Esophagus muscularis mucosa (tissue), 4 donors: ENCODE results near the gene ADAT2. TPM values are rescaled to one million over a fixed set of nuclear protein-coding genes. Genes with fewer than 3 reads are reported as not detected.

Experiments
- DNase-seq: peaks from one replicate; pipeline ENCODE4 v3.0.0-alpha.2; 2017; ENCODE audit errors: extremely low spot score
- H3K27ac ChIP-seq, 4 donors: fragments of 200-600 bp; sonication (generic); replicated peaks in 1 of 4; 1 replicate in 3 of 4; 2 replicates in 1 of 4; pipeline ENCODE4 v1.5.1; 2016 to 2019; ENCODE audit warnings: mild to moderate bottlenecking in 1 of 4
- H3K27me3 ChIP-seq, 4 donors: fragments of 200-600 bp; sonication (generic); one replicate each; pipeline versions ENCODE4 v1.5.1 to v1.6.0; 2016 to 2019
- H3K36me3 ChIP-seq, 4 donors: fragments of 200-600 bp; sonication (generic); one replicate each; pipeline ENCODE4 v1.5.1; 2016 to 2019
- H3K4me1 ChIP-seq, 4 donors: fragments of 200-600 bp; sonication (generic); one replicate each; pipeline ENCODE4 v1.5.1; 2016 to 2019
- H3K4me3 ChIP-seq, 4 donors: fragments of 200-600 bp; sonication (generic); 1 replicate in 2 of 4; 2 replicates in 2 of 4; pipeline ENCODE4 v1.5.1; 2016 to 2019; ENCODE audit warnings: mild to moderate bottlenecking in 4 of 4, moderate library complexity in 1 of 4
- H3K9me3 ChIP-seq, 4 donors: fragments of 200-600 bp; sonication (generic); 1 replicate in 3 of 4; 2 replicates in 1 of 4; pipeline ENCODE4 v1.5.1; 2016 to 2019
- EP300 ChIP-seq: sonication (generic); formaldehyde crosslinking; IDR thresholded peaks from one replicate; pipeline ENCODE4 v1.6.1; 2017; ENCODE audit warnings: antibody characterized with exemption
- POLR2A ChIP-seq: fragments of 450-650 bp; IDR thresholded peaks from one replicate; pipeline ENCODE4 v1.6.1; 2017; ENCODE audit warnings: antibody characterized with exemption, moderate library complexity, mild to moderate bottlenecking, low read depth
- POLR2AphosphoS5 ChIP-seq, 2 donors: sonication (generic); formaldehyde crosslinking; IDR thresholded peaks; one replicate each; pipeline ENCODE4 v1.6.1; 2017; ENCODE audit warnings: antibody characterized with exemption in 2 of 2
- WGBS: methylation state at CpG from one replicate; pipeline ENCODE4 v1.1.5; 2018; 5-methylcytosine and 5-hydroxymethylcytosine counted together
- intact Hi-C: fragments of 100-400 bp; cut with DNase I; formaldehyde crosslinking; loops from one replicate; pipeline ENCODE4 v1.15.1; 2023
- total RNA-seq, 4 donors: library from RNA; depleted of rRNA; stranded (reverse); fragments of >200 nt; gene quantifications; one replicate each; pipeline versions ENCODE4 v1.1.0 to v1.2.1, GENCODE V29; 2016
- TF ChIP-seq, protein P1 (sequence below), 3 experiments: fragments of 200-600 bp in 2 of 3; fragments of 450-650 bp in 1 of 3; sonication (generic) in 2 of 3; IDR thresholded peaks; one replicate each; pipeline ENCODE4 v1.5.1; 2017 to 2019; ENCODE audit warnings: antibody characterized with exemption in 3 of 3, mild to moderate bottlenecking in 2 of 3, moderate library complexity in 1 of 3

The ADAT2 gene
- total RNA-seq, 4 donors from 2014 or later, result 2.4 to 4.0 (median 3.2) TPM

DNA sequence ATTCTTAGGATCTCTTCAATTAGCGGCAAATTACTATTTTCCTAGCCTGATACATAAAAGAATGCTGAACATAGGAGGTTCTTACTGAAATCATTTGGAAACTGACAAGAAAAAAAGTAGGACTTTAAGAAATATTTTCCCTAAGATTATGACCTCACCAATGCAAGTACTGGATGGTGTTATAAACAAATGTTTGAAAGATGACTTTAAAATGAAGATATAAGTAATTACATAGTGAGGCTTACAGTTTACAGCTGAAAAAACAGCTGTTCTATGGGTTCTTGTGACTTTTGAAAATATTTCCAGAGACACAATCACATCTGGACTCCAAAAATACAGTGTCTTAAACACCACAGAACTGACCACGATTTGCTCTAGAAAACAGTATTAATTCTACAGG lies 64.9 kb downstream of the ADAT2 start:
- DNase-seq, result no peak
- intact Hi-C loops, result no loop called here
- no peak overlapping the region for H3K27ac ChIP-seq
- H3K27me3 ChIP-seq, result no peaks in the 10 kb centered on the region
- H3K9me3 ChIP-seq, result peaks cover 0 to 6% (median 0%) of the 10 kb centered on the region in 4 donors
- no peaks in the 10 kb centered on the region for H3K4me1 ChIP-seq
- H3K4me3 ChIP-seq, result no peak overlapping the region
- no peaks in the 10 kb centered on the region for H3K36me3 ChIP-seq
- TF ChIP-seq POLR2A, result no peak
- TF ChIP-seq, protein P1, sequence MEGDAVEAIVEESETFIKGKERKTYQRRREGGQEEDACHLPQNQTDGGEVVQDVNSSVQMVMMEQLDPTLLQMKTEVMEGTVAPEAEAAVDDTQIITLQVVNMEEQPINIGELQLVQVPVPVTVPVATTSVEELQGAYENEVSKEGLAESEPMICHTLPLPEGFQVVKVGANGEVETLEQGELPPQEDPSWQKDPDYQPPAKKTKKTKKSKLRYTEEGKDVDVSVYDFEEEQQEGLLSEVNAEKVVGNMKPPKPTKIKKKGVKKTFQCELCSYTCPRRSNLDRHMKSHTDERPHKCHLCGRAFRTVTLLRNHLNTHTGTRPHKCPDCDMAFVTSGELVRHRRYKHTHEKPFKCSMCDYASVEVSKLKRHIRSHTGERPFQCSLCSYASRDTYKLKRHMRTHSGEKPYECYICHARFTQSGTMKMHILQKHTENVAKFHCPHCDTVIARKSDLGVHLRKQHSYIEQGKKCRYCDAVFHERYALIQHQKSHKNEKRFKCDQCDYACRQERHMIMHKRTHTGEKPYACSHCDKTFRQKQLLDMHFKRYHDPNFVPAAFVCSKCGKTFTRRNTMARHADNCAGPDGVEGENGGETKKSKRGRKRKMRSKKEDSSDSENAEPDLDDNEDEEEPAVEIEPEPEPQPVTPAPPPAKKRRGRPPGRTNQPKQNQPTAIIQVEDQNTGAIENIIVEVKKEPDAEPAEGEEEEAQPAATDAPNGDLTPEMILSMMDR (IDR thresholded peaks at IDR 0.05), result no peak
- no peak for TF ChIP-seq POLR2AphosphoS5 (IDR thresholded peaks at IDR 0.05)
- no peak for TF ChIP-seq EP300
- 74% methylated on average over 2 of the region's 2 CpGs for WGBS

DNA sequence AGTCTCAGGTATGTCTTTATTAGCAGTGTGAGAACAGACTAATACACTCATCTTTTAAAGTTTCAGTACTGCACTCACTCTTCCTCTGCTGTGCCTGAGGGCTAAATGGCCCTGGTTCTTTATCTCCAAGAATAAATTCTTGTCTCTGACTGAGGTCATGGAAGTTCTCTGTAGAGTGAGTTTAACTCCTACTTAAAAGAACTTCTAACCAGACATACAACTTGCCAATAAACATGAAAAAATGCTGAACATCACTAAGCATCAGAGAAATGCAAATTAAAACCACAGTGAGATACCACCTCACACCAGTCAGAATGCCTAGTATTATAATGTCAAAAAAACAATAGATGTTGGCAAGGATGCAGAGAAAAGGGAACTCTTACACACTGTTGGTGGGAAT lies 73.6 kb downstream of the ADAT2 start:
- no peak for DNase-seq
- intact Hi-C loops, result no loop called here

DNA sequence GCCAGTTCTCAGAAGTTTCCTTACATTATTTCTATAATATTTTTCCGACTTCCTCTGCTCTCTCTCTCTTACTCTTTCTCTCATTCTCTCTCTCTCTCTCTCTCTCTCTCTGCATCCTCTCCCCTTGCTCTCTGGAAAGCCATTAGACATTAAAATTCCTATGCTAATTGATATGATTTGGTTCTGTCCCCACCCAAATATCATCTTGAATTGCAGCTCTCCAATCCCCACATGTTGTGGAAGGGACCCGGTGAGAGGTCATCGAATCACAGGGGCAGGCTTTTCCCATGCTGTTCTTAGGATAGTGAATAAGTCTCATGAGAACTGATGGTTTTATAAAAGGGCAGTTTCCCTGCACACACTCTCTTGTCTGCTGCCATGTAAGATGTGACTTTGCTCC lies 74.1 kb downstream of the ADAT2 start:
- intact Hi-C loops, result no loop called here
- Histone ChIP-seq H3K4me3 (no peak overlapping the region), H3K4me1 (no peaks in the 10 kb centered on the region), H3K27me3 (no peaks in the 10 kb centered on the region), H3K36me3 (no peaks in the 10 kb centered on the region), H3K27ac (no peak overlapping the region), H3K9me3 (no peaks in the 10 kb centered on the region)
- TF ChIP-seq POLR2AphosphoS5 (IDR thresholded peaks at IDR 0.05), result no peak
- TF ChIP-seq, protein P1 (IDR thresholded peaks at IDR 0.05), result no peak
- no peak for TF ChIP-seq EP300
- TF ChIP-seq POLR2A, result no peak
- no peak for DNase-seq
- WGBS, result 94% methylated on average over 3 of the region's 3 CpGs

More for the DNA sequence above, 73.6 kb downstream of the ADAT2 start:
- no peak for TF ChIP-seq EP300
- TF ChIP-seq POLR2AphosphoS5 (IDR thresholded peaks at IDR 0.05), result no peak
- TF ChIP-seq, protein P1 (IDR thresholded peaks at IDR 0.05), result no peak
- TF ChIP-seq POLR2A, result no peak
- no peak overlapping the region for H3K4me3 ChIP-seq
- H3K4me1 ChIP-seq, result no peaks in the 10 kb centered on the region
- no peaks in the 10 kb centered on the region for H3K36me3 ChIP-seq
- no peaks in the 10 kb centered on the region for H3K27me3 ChIP-seq
- no peak overlapping the region for H3K27ac ChIP-seq
- no peaks in the 10 kb centered on the region for H3K9me3 ChIP-seq

DNA sequence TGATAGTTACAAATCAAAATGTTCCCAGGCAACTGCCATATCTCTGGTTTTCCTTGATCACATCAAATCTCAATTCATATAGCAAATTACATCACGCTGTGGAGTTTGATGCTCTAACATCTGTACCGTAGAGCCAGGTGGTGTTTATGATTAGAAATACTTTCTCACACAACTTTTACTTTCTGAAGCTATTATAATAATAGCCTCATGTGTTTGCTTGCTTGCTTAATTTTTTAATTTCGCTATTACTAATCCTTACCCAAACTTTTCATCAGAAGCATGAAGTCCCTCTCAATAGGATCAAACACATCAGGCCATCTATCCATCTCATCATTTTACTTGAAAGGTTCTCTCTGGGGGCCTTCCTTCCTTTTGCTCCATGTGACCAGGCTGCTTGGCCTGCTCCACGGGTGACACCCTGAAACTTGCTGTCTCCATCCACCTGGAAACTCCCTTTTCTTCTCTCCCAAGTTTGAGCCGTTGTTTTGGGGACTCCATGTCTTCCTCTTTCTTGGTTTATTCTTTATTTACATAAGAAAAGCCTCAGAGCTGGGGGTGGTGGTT lies 75.4 kb downstream of the ADAT2 start:
- H3K27me3 ChIP-seq, result no peaks in the 10 kb centered on the region
- no peak overlapping the region for H3K27ac ChIP-seq
- TF ChIP-seq POLR2AphosphoS5 (IDR thresholded peaks at IDR 0.05) (no peak), EP300 (no peak), POLR2A (no peak)
- TF ChIP-seq, protein P1 (IDR thresholded peaks at IDR 0.05), result no peak
- no peak for DNase-seq
- H3K4me3 ChIP-seq, result no peak overlapping the region
- intact Hi-C loops, result no loop called here
- H3K9me3 ChIP-seq, result no peaks in the 10 kb centered on the region
- no peaks in the 10 kb centered on the region for H3K36me3 ChIP-seq
- no peaks in the 10 kb centered on the region for H3K4me1 ChIP-seq
- 79% methylated on average over 5 of the region's 5 CpGs for WGBS

DNA sequence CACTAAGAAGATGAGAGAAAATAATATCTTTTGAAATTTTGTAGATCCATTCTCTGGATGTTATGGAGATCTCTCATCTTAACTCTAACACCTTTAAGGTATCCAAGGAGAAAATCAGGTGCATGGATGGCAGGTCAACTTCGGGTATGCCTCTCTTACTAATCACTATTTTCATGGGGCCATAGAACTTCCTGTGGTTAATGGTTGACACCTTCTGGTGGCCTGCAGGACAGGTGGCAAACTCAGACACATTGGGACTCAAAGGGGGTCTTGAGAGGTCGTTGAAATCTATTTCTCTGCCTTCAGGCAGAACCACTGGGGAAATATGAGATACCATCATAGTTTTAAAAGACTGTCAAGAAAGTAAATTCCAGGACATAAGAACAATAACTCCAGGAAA lies 76.5 kb downstream of the ADAT2 start:
- Histone ChIP-seq H3K36me3 (no peaks in the 10 kb centered on the region), H3K9me3 (no peaks in the 10 kb centered on the region), H3K27me3 (no peaks in the 10 kb centered on the region), H3K4me1 (no peaks in the 10 kb centered on the region), H3K27ac (no peak overlapping the region), H3K4me3 (no peak overlapping the region)
- intact Hi-C loops, result no loop called here
- DNase-seq, result no peak
- no peak for TF ChIP-seq POLR2A
- TF ChIP-seq, protein P1 (IDR thresholded peaks at IDR 0.05), result no peak
- no peak for TF ChIP-seq EP300
- no peak for TF ChIP-seq POLR2AphosphoS5 (IDR thresholded peaks at IDR 0.05)
- WGBS, result 87% methylated on average over 2 of the region's 2 CpGs
